ENCODE results near the gene STX8.

DNA sequence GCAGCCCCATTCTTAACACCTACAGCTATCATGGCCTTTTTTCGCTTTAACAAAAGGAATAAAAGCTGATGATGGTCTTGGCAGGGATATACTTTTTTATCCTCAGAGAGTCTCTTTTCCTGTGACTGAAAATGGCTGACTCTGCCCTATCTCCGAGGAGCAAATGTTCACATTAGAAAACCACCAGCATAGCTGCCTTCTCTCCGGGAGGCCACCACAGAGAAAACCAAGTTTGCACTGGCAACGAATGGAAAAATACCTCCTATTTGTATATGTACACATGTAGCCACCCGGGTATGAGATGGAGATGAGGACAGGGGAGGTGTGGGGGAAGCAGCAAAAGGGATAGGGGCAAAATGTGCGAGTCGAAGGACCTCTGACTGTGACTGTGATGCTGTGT is 88.2 kb downstream of the STX8 start:
- no peak for TF ChIP-seq POLR2A (IDR thresholded peaks at IDR 0.05; ENCODE audit: low read depth, low read length)
- TF ChIP-seq POLR2AphosphoS5 (IDR thresholded peaks at IDR 0.05; ENCODE audit: low read depth, low read length): no peak
- no peak for TF ChIP-seq TAF1 (IDR thresholded peaks at IDR 0.05; ENCODE audit: borderline replicate concordance, low read depth, low read length)

Measured in GM12892 (cell line).